HG02588 (cell line): ENCODE data around the gene RALGPS1.

Experiments
- ATAC-seq: cut with Tn5 transposase; IDR thresholded peaks from one replicate; pipeline ENCODE4 v1.9.1; 2021; ENCODE audit warnings: mild to moderate bottlenecking, moderate library complexity; ENCODE audit not compliant: unreplicated experiment

RALGPS1 gene

DNA sequence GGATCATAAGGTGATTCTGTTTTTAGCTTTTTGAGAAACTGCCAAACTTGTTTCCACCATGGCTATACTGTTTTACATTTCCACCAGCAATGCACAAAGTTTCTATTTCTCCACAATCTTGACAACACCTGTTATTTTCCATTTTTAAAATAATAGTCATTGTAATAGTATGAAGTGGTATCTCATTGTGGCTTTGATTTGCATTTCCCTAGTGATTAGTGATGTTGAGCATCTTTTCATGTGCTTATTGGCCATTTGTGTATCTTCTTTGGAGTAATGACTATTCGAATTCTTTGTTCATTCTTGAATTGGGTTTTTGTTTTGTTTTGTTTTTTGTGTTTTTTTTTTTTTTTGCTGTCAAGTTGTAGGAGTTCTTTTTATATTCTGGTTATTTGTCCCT, 354.9 kb downstream of the RALGPS1 start:
- ATAC-seq = no peak
